Naive thymus-derived CD4-positive, alpha-beta T cell (primary cell): ENCODE data around the gene SYTL4. TPM values are rescaled to one million over a fixed set of nuclear protein-coding genes. Genes with fewer than 3 reads are reported as not detected.

ENCODE experiments used
- ATAC-seq: fragments of 150-1000 bp; cut with Tn5 transposase; 2 replicates; pipeline ENCODE4 v1.10.0; 2021; ENCODE audit warnings: mild to moderate bottlenecking, moderate library complexity
- CTCF ChIA-PET: fragments of 350-600 bp; sonication (Branson Sonifier 250); formaldehyde crosslinking; loops from one replicate; lab custom pipeline; 2021; ENCODE audit warnings: antibody characterized with exemption; lab: Charles Lee
- POLR2A ChIA-PET: fragments of 350-600 bp; sonication (Branson Sonifier 250); formaldehyde crosslinking; loops from one replicate; lab custom pipeline; 2021; ENCODE audit warnings: antibody characterized with exemption, inconsistent platforms; lab: Charles Lee
- DNase-seq, 9 donors: peaks; one replicate each; pipeline versions ENCODE4 v3.0.0 to v3.0.0-alpha.2; 2020 to 2022; ENCODE audit warnings: mixed read lengths in 1 of 9
- H3K27ac ChIP-seq: one replicate; pipeline ENCODE4 v1.7.0; 2013; ENCODE audit warnings: mild to moderate bottlenecking, low read depth, low read length, moderate library complexity
- H3K27me3 ChIP-seq, 2 donors: one replicate each; pipeline ENCODE4 v1.7.0; 2013; ENCODE audit warnings: low read length in 2 of 2, mild to moderate bottlenecking in 2 of 2, moderate library complexity in 2 of 2; ENCODE audit not compliant: control insufficient read depth in 2 of 2, insufficient read depth in 2 of 2
- H3K36me3 ChIP-seq, 3 experiments: 1 replicate in 2 of 3; 2 replicates in 1 of 3; pipeline ENCODE4 v1.7.0; 2013; ENCODE audit warnings: low read length in 3 of 3, mild to moderate bottlenecking in 3 of 3, moderate library complexity in 1 of 3; ENCODE audit not compliant: insufficient read depth in 3 of 3, control insufficient read depth in 2 of 3
- H3K4me1 ChIP-seq, 2 donors: one replicate each; pipeline ENCODE4 v1.7.0; 2013; ENCODE audit warnings: low read length in 2 of 2, mild to moderate bottlenecking in 2 of 2, moderate library complexity in 1 of 2; ENCODE audit not compliant: control insufficient read depth in 2 of 2, insufficient read depth in 2 of 2
- H3K4me3 ChIP-seq: 2 replicates; pipeline ENCODE4 v1.7.0; 2013; ENCODE audit warnings: mild to moderate bottlenecking, low read length
- H3K9me3 ChIP-seq, 3 experiments: 1 replicate in 2 of 3; 2 replicates in 1 of 3; pipeline ENCODE4 v1.7.0; 2013; ENCODE audit warnings: low read length in 3 of 3; ENCODE audit not compliant: control insufficient read depth in 2 of 3
- H3K27ac Mint-ChIP-seq, 9 donors: one replicate each; pipeline ENCODE4 v1.8.0; 2020 to 2022; ENCODE audit warnings: mixed read lengths in 9 of 9, mild to moderate bottlenecking in 8 of 9, moderate library complexity in 5 of 9, inconsistent platforms in 2 of 9
- H3K27me3 Mint-ChIP-seq, 5 donors: one replicate each; pipeline ENCODE4 v1.8.0; 2021 to 2022; ENCODE audit warnings: mixed read lengths in 5 of 5, mild to moderate bottlenecking in 1 of 5
- H3K36me3 Mint-ChIP-seq, 5 donors: one replicate each; pipeline ENCODE4 v1.8.0; 2020 to 2022; ENCODE audit warnings: mixed read lengths in 5 of 5, mild to moderate bottlenecking in 3 of 5, inconsistent platforms in 1 of 5
- H3K4me1 Mint-ChIP-seq, 7 donors: one replicate each; pipeline ENCODE4 v1.8.0; 2020 to 2022; ENCODE audit warnings: mixed read lengths in 7 of 7, mild to moderate bottlenecking in 3 of 7, inconsistent platforms in 1 of 7
- H3K4me3 Mint-ChIP-seq, 10 donors: one replicate each; pipeline ENCODE4 v1.8.0; 2020 to 2022; ENCODE audit warnings: mild to moderate bottlenecking in 10 of 10, mixed read lengths in 10 of 10, moderate library complexity in 6 of 10, inconsistent platforms in 2 of 10
- H3K9me3 Mint-ChIP-seq, 11 donors: one replicate each; pipeline ENCODE4 v1.8.0; 2020 to 2022; ENCODE audit warnings: mixed read lengths in 11 of 11, mild to moderate bottlenecking in 4 of 11, inconsistent platforms in 1 of 11, moderate library complexity in 1 of 11
- intact Hi-C, 2 donors: fragments of 100-400 bp; cut with micrococcal nuclease; formaldehyde crosslinking; loops; one replicate each; pipeline ENCODE4 v1.15.1; 2023
- polyA plus RNA-seq, 2 donors: library from polyadenylated mRNA; unstranded; fragments of 300-500 nt; fragmentation: Illumina TruSeq; gene quantifications; one replicate each; pipeline ENCODE4 v1.2.3, GENCODE V29; 2021
- total RNA-seq, 6 experiments: library from RNA in 5 of 6; stranded (reverse) in 5 of 6; gene quantifications; 1 replicate in 5 of 6; 2 replicates in 1 of 6; pipeline ENCODE4 v1.2.3 and lab custom pipeline; 2021 to 2026

Gene SYTL4
- total and polyA plus RNA-seq, 7 experiments from 2014 or later, result 0.39 TPM; not detected in 6

GRCh38 chrX:100682939-100683338 lies 49.0 kb downstream of the SYTL4 start:
- Histone ChIP-seq H3K27ac (no peak overlapping the region), H3K36me3 (no peaks in the 10 kb centered on the region), H3K4me1 (no peaks in the 10 kb centered on the region), H3K27me3 (no peaks in the 10 kb centered on the region), H3K9me3 (no peaks in the 10 kb centered on the region), H3K4me3 (no peak overlapping the region)
- Mint-ChIP-seq H3K4me1 (peaks cover 0 to 11% (median 4%) of the 10 kb centered on the region in 7 donors), H3K27me3 (peaks cover 0 to 3% (median 0%) of the 10 kb centered on the region in 5 donors), H3K36me3 (no peaks in the 10 kb centered on the region), H3K9me3 (no peaks in the 10 kb centered on the region), H3K4me3 (no peak overlapping the region), H3K27ac (no peak overlapping the region)
- DNase-seq (no peak), ATAC-seq (no peak)
- intact Hi-C loops, result no loop called here
- ChIA-PET POLR2A (interaction anchor here (0.7 kb wide), 1 partner anchor 46 kb away, joined by 4 read pairs; no protein-coding TSS in a partner anchor), CTCF (no interaction called here)

- H3K9me3 ChIP-seq, result no peaks in the 10 kb centered on the region
- no peaks in the 10 kb centered on the region for H3K4me1 Mint-ChIP-seq
- H3K9me3 Mint-ChIP-seq, result no peaks in the 10 kb centered on the region
- no peaks in the 10 kb centered on the region for H3K4me1 ChIP-seq
- H3K4me3 ChIP-seq, result no peak overlapping the region
- peaks cover 0 to 3% (median 0%) of the 10 kb centered on the region in 5 donors for H3K27me3 Mint-ChIP-seq
- no peak overlapping the region for H3K27ac ChIP-seq
- ChIA-PET CTCF (no interaction called here), POLR2A (no interaction called here)
- H3K27me3 ChIP-seq, result no peaks in the 10 kb centered on the region
- H3K36me3 ChIP-seq, result no peaks in the 10 kb centered on the region
- intact Hi-C loops, result no loop called here
- no peak for ATAC-seq
- H3K4me3 Mint-ChIP-seq, result no peak overlapping the region
- no peak overlapping the region for H3K27ac Mint-ChIP-seq
- no peak for DNase-seq
- H3K36me3 Mint-ChIP-seq, result no peaks in the 10 kb centered on the region
Observed at GRCh38 chrX:100681599-100681998, 50.3 kb downstream of the SYTL4 start.

DNA sequence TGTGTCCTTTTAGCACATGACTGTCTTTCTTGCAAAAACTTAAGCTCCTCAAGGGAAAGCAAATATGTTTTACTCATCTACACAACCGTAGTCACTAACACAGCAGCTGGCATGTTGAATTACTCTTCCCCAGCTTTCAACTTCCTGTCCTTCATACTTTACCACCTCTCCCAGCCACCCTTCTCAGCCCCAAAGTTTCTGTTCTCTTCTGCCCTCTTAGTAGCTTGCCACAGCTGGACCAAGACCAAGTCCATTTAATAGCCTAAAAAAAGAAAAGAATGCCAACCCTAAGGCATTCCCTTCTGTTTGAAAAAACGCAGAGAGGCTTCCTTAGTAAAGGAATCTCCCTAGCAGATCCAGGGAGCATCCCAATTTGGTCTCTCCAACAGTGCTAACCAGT lies 51.2 kb downstream of the SYTL4 start:
- no peak overlapping the region for H3K27ac ChIP-seq
- H3K4me1 ChIP-seq, result no peaks in the 10 kb centered on the region
- H3K36me3 ChIP-seq, result no peaks in the 10 kb centered on the region
- H3K9me3 Mint-ChIP-seq, result no peaks in the 10 kb centered on the region
- intact Hi-C loops, result no loop called here
- no peaks in the 10 kb centered on the region for H3K27me3 ChIP-seq
- no peak for ATAC-seq
- peaks cover 0 to 3% (median 0%) of the 10 kb centered on the region in 5 donors for H3K27me3 Mint-ChIP-seq
- ChIA-PET POLR2A (no interaction called here), CTCF (interaction anchor here (1.3 kb wide), 1 partner anchor 9 kb away, joined by 4 read pairs; no protein-coding TSS in a partner anchor)
- no peaks in the 10 kb centered on the region for H3K4me1 Mint-ChIP-seq
- no peak for DNase-seq
- H3K4me3 ChIP-seq, result no peak overlapping the region
- H3K27ac Mint-ChIP-seq, result peak overlapping the region in 1 of 9 donors; percentile 45
- H3K36me3 Mint-ChIP-seq, result no peaks in the 10 kb centered on the region
- no peaks in the 10 kb centered on the region for H3K9me3 ChIP-seq
- H3K4me3 Mint-ChIP-seq, result no peak overlapping the region

DNA sequence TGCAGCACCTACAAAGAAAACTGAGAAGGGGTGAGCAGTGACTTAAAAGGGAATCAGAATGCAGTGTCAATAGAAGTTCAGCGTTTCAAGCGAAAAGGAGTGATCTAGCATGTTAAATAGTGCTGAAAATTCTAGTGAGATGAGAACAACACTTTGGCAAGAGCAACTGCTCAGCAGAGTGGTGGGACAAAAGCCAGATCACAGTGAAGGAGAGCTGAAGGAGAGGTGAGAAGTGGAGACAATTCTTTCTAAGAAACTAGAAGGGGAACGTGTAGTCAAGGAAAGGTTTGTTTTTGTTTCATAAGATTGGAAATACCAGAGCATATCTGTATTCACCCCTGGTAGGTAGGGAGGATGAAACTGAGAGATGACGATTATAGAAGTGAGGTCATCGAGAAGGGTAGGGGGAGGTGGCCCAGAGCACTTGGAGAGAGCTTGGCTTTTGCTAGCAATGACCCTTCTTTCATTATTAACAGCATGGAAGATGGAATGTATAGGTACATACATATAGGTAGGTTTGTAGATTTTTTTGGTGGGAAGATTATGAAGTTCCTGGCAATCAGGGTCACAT lies 54.2 kb downstream of the SYTL4 start:
- ChIA-PET POLR2A (no interaction called here), CTCF (no interaction called here)
- ATAC-seq (no peak), DNase-seq (no peak)
- peaks cover 0 to 3% (median 0%) of the 10 kb centered on the region in 5 donors for H3K27me3 Mint-ChIP-seq
- intact Hi-C loops, result no loop called here
- Histone ChIP-seq H3K4me3 (no peak overlapping the region), H3K27ac (no peak overlapping the region), H3K9me3 (no peaks in the 10 kb centered on the region), H3K36me3 (no peaks in the 10 kb centered on the region), H3K4me1 (no peaks in the 10 kb centered on the region), H3K27me3 (no peaks in the 10 kb centered on the region)
- no peaks in the 10 kb centered on the region for H3K36me3 Mint-ChIP-seq
- H3K9me3 Mint-ChIP-seq, result no peaks in the 10 kb centered on the region
- H3K4me1 Mint-ChIP-seq, result peaks cover 0 to 11% (median 5%) of the 10 kb centered on the region in 7 donors
- H3K27ac Mint-ChIP-seq, result no peak overlapping the region
- H3K4me3 Mint-ChIP-seq, result no peak overlapping the region

DNA sequence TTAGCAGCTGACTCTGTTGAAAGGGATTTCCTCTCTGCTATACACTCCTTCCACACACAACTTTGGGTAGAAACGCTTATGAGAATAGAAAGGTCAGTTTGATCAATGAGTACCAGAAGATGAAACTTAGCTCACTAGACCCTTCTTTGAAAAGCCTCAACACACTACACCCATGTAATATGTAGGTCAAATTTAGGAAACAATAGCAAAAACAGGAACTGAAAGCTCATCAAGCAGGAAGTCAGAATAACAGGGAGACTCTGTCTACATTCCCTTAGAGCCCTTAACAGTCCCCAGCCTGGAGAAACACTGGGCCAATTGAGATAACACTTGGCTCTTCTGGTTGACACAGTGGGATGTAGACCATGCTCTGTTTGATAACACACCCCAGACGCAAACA lies 57.2 kb downstream of the SYTL4 start:
- no peaks in the 10 kb centered on the region for H3K4me1 ChIP-seq
- Mint-ChIP-seq H3K4me3 (no peak overlapping the region), H3K4me1 (peaks cover 0 to 11% (median 5%) of the 10 kb centered on the region in 7 donors), H3K27ac (no peak overlapping the region), H3K9me3 (no peaks in the 10 kb centered on the region), H3K27me3 (no peaks in the 10 kb centered on the region), H3K36me3 (no peaks in the 10 kb centered on the region)
- ChIA-PET CTCF (no interaction called here), POLR2A (no interaction called here)
- ATAC-seq (no peak), DNase-seq (no peak)
- no peak overlapping the region for H3K4me3 ChIP-seq
- H3K27ac ChIP-seq, result no peak overlapping the region
- intact Hi-C loops, result loop anchor here in 1 of 2 donors (5.0 kb wide), 2 partner anchors 93 to 533 kb away; no protein-coding TSS in a partner anchor
- H3K27me3 ChIP-seq, result no peaks in the 10 kb centered on the region
- no peaks in the 10 kb centered on the region for H3K36me3 ChIP-seq
- H3K9me3 ChIP-seq, result no peaks in the 10 kb centered on the region

- intact Hi-C loops, result loop anchor here in 1 of 2 donors (5.0 kb wide), 2 partner anchors 94 to 534 kb away; no protein-coding TSS in a partner anchor
- DNase-seq (no peak), ATAC-seq (no peak)
- Histone ChIP-seq H3K4me1 (no peaks in the 10 kb centered on the region), H3K36me3 (no peaks in the 10 kb centered on the region), H3K27ac (no peak overlapping the region), H3K4me3 (no peak overlapping the region), H3K9me3 (no peaks in the 10 kb centered on the region), H3K27me3 (no peaks in the 10 kb centered on the region)
- peaks cover 0 to 11% (median 5%) of the 10 kb centered on the region in 7 donors for H3K4me1 Mint-ChIP-seq
- H3K27ac Mint-ChIP-seq, result no peak overlapping the region
- peaks cover 0 to 2% (median 0%) of the 10 kb centered on the region in 5 donors for H3K27me3 Mint-ChIP-seq
- no peaks in the 10 kb centered on the region for H3K36me3 Mint-ChIP-seq
- no peaks in the 10 kb centered on the region for H3K9me3 Mint-ChIP-seq
- POLR2A ChIA-PET, result no interaction called here
- CTCF ChIA-PET, result no interaction called here
- H3K4me3 Mint-ChIP-seq, result no peak overlapping the region
Observed at GRCh38 chrX:100673397-100673953, 58.4 kb downstream of the SYTL4 start.

GRCh38 chrX:100672966-100673365 lies 59.0 kb downstream of the SYTL4 start:
- Histone ChIP-seq H3K27ac (no peak overlapping the region), H3K9me3 (no peaks in the 10 kb centered on the region), H3K27me3 (no peaks in the 10 kb centered on the region), H3K4me1 (no peaks in the 10 kb centered on the region), H3K36me3 (no peaks in the 10 kb centered on the region), H3K4me3 (no peak overlapping the region)
- ChIA-PET POLR2A (no interaction called here), CTCF (no interaction called here)
- DNase-seq (no peak), ATAC-seq (no peak)
- H3K4me3 Mint-ChIP-seq, result no peak overlapping the region
- H3K9me3 Mint-ChIP-seq, result no peaks in the 10 kb centered on the region
- H3K36me3 Mint-ChIP-seq, result no peaks in the 10 kb centered on the region
- peaks cover 0 to 11% (median 5%) of the 10 kb centered on the region in 7 donors for H3K4me1 Mint-ChIP-seq
- peaks cover 0 to 6% (median 0%) of the 10 kb centered on the region in 5 donors for H3K27me3 Mint-ChIP-seq
- no peak overlapping the region for H3K27ac Mint-ChIP-seq
- intact Hi-C loops, result loop anchor here in 1 of 2 donors (5.0 kb wide), 2 partner anchors 94 to 534 kb away; no protein-coding TSS in a partner anchor
